ENCODE data around the gene LIAS. TPM values are rescaled to one million over a fixed set of nuclear protein-coding genes. Genes with fewer than 3 reads are reported as not detected.
A peak's percentile ranks its signal among the peaks of the same experiment; 100 is the strongest.
"Not testable (repeated sequence)": the region's sequence is repeated elsewhere in the genome, so short reads cannot be mapped to it uniquely, and the experiment has no call there.

Gene LIAS
- 11.5 and 14.0 TPM in 2 replicates for total RNA-seq

DNA sequence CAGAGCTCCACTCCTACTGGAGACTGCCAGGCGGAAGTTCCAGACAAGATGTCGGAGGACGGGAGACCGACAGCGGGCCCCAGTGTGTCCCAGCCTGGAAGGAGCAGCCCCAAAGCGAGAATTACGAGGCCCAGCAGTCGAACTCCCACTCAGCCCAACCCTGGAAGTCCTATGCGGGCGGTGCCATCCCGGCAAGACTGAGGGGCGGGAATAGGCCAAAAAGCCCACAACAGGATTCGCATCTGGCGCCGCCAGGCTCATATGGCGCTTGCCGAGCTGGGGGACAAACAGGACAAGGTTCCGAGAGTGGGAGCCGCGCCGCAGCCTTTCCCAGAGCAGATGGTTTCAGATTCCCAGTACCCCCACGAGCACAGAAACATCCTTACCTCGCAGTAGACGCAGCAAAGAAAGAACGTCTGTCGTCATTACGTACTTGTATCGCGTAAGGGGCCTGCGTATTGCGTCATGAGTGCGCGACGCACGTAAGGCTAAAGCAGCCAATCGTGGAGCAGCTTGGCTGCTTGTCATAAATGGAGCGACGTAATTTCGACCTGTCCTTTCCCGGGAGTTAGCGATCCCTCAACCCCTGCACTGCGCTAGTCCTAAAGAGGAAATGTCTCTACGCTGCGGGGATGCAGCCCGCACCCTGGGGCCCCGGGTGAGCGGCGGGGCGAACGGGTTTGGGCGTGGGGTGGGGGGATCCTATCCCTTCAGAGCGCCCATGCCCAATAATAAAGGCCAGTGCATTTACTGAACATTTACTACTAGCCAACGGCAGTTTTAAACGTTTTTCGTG lies at the start of gene LIAS, which contains the start of gene RPL9:
Gene LIAS, plus strand, starts transcription at position 552 of the 796 bp plus-strand sequence. Its CDS starts 62 bp downstream, at position 614.
Gene RPL9, minus strand, starts transcription at position 418 of the 796 bp plus-strand sequence. CDS start 483 bp downstream, outside the sequence.
- TF ChIP-seq, protein P1, sequence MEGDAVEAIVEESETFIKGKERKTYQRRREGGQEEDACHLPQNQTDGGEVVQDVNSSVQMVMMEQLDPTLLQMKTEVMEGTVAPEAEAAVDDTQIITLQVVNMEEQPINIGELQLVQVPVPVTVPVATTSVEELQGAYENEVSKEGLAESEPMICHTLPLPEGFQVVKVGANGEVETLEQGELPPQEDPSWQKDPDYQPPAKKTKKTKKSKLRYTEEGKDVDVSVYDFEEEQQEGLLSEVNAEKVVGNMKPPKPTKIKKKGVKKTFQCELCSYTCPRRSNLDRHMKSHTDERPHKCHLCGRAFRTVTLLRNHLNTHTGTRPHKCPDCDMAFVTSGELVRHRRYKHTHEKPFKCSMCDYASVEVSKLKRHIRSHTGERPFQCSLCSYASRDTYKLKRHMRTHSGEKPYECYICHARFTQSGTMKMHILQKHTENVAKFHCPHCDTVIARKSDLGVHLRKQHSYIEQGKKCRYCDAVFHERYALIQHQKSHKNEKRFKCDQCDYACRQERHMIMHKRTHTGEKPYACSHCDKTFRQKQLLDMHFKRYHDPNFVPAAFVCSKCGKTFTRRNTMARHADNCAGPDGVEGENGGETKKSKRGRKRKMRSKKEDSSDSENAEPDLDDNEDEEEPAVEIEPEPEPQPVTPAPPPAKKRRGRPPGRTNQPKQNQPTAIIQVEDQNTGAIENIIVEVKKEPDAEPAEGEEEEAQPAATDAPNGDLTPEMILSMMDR (IDR thresholded peaks at IDR 0.05; ENCODE audit: insufficient read depth, low read length, severe bottlenecking), result no peak
- FAIRE-seq (peak; percentile 72), DNase-seq (ENCODE audit: low read depth) (peak; percentile 98)
- peaks cover 25% of the 10 kb centered on the region for H3K36me3 ChIP-seq (ENCODE audit: control insufficient read depth, insufficient read depth, low read length)
- no peaks in the 10 kb centered on the region for H3K27me3 ChIP-seq (ENCODE audit: control insufficient read depth, insufficient read depth, low read length)
- H3K4me3 ChIP-seq (ENCODE audit: low read depth, low read length), result peak within 1 kb of the TSS; percentile 90

DNA sequence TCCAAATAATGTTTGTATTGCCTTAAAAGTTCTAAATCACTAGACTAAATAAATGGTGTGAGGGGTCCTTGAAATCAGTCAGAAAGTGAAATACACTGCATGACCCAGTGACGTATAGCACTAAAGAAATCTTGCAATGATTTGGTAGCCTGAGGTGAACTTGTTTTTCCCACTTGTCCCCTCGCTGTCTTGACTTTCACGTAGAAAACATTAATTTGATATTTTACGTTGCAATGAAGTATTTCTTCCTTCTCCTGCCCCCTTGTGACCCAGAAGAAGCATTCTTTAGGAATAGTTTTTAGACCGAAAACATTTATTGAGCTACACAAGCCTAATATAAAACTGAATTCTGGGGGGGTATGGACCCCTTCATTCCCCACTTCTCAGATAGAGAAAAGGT lies 48.4 kb upstream of the LIAS start:
- Histone ChIP-seq H3K4me3 (ENCODE audit: low read depth, low read length) (no peak overlapping the region), H3K36me3 (ENCODE audit: control insufficient read depth, insufficient read depth, low read length) (no peaks in the 10 kb centered on the region), H3K27me3 (ENCODE audit: control insufficient read depth, insufficient read depth, low read length) (no peaks in the 10 kb centered on the region)
- FAIRE-seq (no peak), DNase-seq (ENCODE audit: low read depth) (no peak)
- TF ChIP-seq, protein P1 (IDR thresholded peaks at IDR 0.05; ENCODE audit: insufficient read depth, low read length, severe bottlenecking), result no peak

DNA sequence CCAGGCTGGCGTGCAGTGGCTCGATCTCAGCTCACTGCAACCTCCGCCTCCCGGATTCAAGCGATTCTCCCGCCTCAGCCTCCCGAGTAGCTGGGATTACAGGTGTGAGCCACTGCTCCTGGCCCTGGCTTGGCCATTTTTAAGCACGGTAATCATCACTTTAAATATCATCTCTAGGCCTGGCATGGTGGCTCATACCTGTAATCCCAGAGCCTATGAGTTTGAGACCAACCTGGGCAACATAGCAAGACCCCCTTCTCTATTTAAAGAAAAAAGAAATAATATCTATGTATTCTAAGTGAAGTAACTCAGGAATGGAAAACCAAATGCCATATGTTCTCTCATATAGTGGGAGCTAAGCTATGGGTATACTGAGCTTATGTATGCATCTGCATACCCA lies 47.3 kb upstream of the LIAS start:
- DNase-seq (ENCODE audit: low read depth); FAIRE-seq: not testable (repeated sequence)

DNA sequence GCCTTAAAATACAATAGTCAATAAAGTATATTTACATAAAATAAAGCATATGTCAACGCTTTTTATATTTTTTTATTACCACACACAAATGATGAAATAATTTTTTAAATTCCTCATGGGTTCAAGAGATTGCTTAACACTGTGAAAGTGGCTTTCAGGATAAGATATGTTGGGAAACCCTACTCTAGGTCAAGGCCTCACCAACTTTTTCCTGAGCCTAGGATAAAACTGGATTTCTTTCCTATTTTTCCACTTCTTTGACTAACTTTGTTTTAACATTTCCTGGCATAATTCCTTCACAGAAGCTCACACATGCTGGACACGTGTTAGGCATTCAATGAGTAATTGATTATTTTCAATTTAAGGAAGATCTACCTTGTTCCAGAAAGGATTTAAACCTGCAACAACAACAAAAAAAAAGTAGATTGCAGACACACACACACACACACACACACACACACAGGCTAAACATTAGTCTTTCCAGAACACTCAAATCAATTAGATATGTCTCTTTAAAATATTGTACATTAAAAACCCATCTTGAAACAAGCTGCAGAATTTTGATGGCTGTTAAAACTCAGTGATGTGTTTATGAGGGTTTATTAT lies 43.1 kb upstream of the LIAS start:
- no peak overlapping the region for H3K4me3 ChIP-seq (ENCODE audit: low read depth, low read length)
- DNase-seq (ENCODE audit: low read depth) (no peak), FAIRE-seq (no peak)
- TF ChIP-seq, protein P1 (IDR thresholded peaks at IDR 0.05; ENCODE audit: insufficient read depth, low read length, severe bottlenecking), result no peak
- no peaks in the 10 kb centered on the region for H3K36me3 ChIP-seq (ENCODE audit: control insufficient read depth, insufficient read depth, low read length)
- no peaks in the 10 kb centered on the region for H3K27me3 ChIP-seq (ENCODE audit: control insufficient read depth, insufficient read depth, low read length)

More for the DNA sequence above, 47.3 kb upstream of the LIAS start:
- not testable (repeated sequence) for H3K36me3 ChIP-seq (ENCODE audit: control insufficient read depth, insufficient read depth, low read length); H3K4me3 ChIP-seq (ENCODE audit: low read depth, low read length); H3K27me3 ChIP-seq (ENCODE audit: control insufficient read depth, insufficient read depth, low read length)

DNA sequence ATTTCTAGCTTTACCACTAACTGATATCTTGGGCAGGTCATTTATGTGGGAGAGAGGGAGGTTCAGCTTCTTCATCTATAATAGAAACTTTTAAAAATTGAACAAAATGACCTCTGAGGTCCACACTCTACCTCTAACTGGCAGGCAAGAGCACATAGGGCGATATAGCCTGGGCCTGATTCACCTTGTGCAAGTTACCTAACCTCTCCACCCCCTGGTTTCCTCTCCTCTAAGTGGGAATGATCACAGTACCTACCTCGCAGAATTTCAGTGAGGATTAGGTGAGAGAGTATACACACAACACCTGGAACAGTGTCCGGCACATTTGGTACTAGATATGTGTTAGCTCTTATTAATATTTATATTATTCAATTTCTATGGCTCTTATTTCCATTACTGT lies 36.6 kb upstream of the LIAS start:
- FAIRE-seq (no peak), DNase-seq (ENCODE audit: low read depth) (no peak)
- TF ChIP-seq, protein P1 (IDR thresholded peaks at IDR 0.05; ENCODE audit: insufficient read depth, low read length, severe bottlenecking), result no peak
- Histone ChIP-seq H3K27me3 (ENCODE audit: control insufficient read depth, insufficient read depth, low read length) (no peaks in the 10 kb centered on the region), H3K36me3 (ENCODE audit: control insufficient read depth, insufficient read depth, low read length) (no peaks in the 10 kb centered on the region), H3K4me3 (ENCODE audit: low read depth, low read length) (no peak overlapping the region)

DNA sequence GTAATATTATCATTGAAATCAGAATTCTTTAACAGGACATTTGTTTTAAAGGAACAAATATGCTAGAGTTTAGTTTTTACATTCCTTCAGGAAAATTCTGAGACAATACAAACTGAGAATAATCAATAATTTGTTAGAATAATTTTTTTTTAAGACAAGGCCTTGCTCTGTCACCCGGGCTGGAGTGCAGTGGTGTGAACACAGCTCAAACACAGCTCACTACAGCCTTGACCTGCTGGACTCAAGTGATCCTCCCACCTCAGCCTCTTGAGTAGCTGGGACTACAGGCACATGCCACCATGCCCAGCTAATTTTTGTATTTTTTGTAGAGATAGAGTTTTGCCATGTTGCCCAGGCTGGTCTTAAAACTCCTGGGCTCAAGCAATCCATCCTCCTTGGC lies 33.6 kb upstream of the LIAS start:
- H3K27me3 ChIP-seq (ENCODE audit: control insufficient read depth, insufficient read depth, low read length); DNase-seq (ENCODE audit: low read depth); H3K36me3 ChIP-seq (ENCODE audit: control insufficient read depth, insufficient read depth, low read length); FAIRE-seq; H3K4me3 ChIP-seq (ENCODE audit: low read depth, low read length): not testable (repeated sequence)

Measured in bronchial epithelial cell (primary cell).